Mesothelial cell of epicardium (in vitro differentiated cells): ENCODE results near the gene MAGIX. TPM values are rescaled to one million over a fixed set of nuclear protein-coding genes. Genes with fewer than 3 reads are reported as not detected.

ENCODE experiments used
- DNase-seq, 2 experiments: peaks; one replicate each; pipeline ENCODE4 v3.0.0; 2021; ENCODE audit warnings: low spot score in 2 of 2; ENCODE audit not compliant: unreplicated experiment in 2 of 2
- H3K27ac Mint-ChIP-seq: 2 replicates; pipeline ENCODE4 v1.8.0; 2021; ENCODE audit warnings: mixed read lengths
- H3K27me3 Mint-ChIP-seq: 2 replicates; pipeline ENCODE4 v1.8.0; 2021; ENCODE audit warnings: low read depth, mixed read lengths
- H3K36me3 Mint-ChIP-seq: 2 replicates; pipeline ENCODE4 v1.8.0; 2021; ENCODE audit warnings: mixed read lengths
- H3K4me1 Mint-ChIP-seq: 2 replicates; pipeline ENCODE4 v1.8.0; 2021; ENCODE audit warnings: mixed read lengths
- H3K4me3 Mint-ChIP-seq: 2 replicates; pipeline ENCODE4 v1.8.0; 2021; ENCODE audit warnings: mild to moderate bottlenecking, moderate library complexity, mixed read lengths
- H3K9me3 Mint-ChIP-seq: 2 replicates; pipeline ENCODE4 v1.8.0; 2021; ENCODE audit warnings: mixed read lengths
- total RNA-seq: library from RNA; stranded (reverse); gene quantifications from 3 replicates; pipeline ENCODE4 v1.2.1, GENCODE V29; 2021
- TF ChIP-seq, protein P1 (sequence below): fragments of 200-600 bp; sonication (generic); IDR thresholded peaks from one replicate; pipeline ENCODE4 v1.5.0; 2021; ENCODE audit warnings: antibody characterized with exemption; ENCODE audit not compliant: unreplicated experiment

The MAGIX gene
- total RNA-seq, 1 donor from 2014 or later, result 6.3 TPM

- peaks cover 11% of the 10 kb centered on the region for H3K9me3 Mint-ChIP-seq
- no peak for DNase-seq
- H3K4me3 Mint-ChIP-seq, result no peak overlapping the region
- TF ChIP-seq, protein P1, sequence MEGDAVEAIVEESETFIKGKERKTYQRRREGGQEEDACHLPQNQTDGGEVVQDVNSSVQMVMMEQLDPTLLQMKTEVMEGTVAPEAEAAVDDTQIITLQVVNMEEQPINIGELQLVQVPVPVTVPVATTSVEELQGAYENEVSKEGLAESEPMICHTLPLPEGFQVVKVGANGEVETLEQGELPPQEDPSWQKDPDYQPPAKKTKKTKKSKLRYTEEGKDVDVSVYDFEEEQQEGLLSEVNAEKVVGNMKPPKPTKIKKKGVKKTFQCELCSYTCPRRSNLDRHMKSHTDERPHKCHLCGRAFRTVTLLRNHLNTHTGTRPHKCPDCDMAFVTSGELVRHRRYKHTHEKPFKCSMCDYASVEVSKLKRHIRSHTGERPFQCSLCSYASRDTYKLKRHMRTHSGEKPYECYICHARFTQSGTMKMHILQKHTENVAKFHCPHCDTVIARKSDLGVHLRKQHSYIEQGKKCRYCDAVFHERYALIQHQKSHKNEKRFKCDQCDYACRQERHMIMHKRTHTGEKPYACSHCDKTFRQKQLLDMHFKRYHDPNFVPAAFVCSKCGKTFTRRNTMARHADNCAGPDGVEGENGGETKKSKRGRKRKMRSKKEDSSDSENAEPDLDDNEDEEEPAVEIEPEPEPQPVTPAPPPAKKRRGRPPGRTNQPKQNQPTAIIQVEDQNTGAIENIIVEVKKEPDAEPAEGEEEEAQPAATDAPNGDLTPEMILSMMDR, result no peak
- H3K36me3 Mint-ChIP-seq, result no peaks in the 10 kb centered on the region
- peaks cover 12% of the 10 kb centered on the region for H3K27me3 Mint-ChIP-seq
- no peak overlapping the region for H3K27ac Mint-ChIP-seq
- H3K4me1 Mint-ChIP-seq, result peaks cover 5% of the 10 kb centered on the region
Observed at GRCh38 chrX:49203536-49203935, 41.0 kb downstream of the MAGIX start.

DNA sequence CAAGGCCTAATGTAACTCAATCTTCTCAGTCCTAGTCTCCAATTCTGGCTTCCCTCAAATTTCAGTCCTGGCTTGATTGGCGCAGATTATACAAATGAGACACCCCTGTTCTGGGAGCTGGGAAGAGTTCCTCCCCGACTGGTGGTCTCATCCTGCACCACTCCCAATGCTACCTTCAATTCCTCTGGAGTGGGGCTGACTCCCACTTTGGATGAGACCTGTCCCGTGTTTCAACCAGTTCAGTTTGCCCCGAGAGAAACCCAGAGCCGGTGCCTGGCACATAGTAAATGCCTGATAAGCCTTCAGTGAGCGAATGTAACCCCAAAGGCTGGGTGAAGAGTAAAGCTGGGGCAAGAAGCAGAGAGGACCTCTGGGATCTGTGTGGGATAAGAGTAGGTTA lies 41.5 kb downstream of the MAGIX start:
- no peak for DNase-seq
- H3K4me3 Mint-ChIP-seq, result no peak overlapping the region
- H3K9me3 Mint-ChIP-seq, result peaks cover 11% of the 10 kb centered on the region
- TF ChIP-seq, protein P1, result no peak
- peaks cover 5% of the 10 kb centered on the region for H3K4me1 Mint-ChIP-seq
- H3K27ac Mint-ChIP-seq, result no peak overlapping the region
- no peaks in the 10 kb centered on the region for H3K36me3 Mint-ChIP-seq
- peaks cover 7% of the 10 kb centered on the region for H3K27me3 Mint-ChIP-seq

DNA sequence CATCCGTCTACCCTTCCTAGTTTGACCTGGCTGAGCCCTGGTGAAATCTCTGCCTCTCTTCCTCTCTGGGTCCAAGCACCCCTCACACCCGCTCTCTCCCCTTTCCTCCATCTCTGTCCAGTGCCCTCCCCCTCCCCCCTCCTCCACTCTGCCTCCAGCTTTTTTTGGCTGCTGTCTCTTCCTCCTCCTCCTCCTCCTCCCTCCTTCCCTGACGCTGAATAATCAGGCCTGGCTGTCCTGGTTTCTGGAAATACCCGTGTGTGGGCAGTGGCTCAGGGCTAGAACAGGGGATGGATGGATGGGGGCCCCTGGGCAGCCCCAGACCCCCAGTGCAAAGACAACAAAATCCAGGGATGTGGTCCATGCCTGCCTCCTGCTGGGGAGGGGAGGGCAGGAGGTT lies 42.2 kb downstream of the MAGIX start:
- peaks cover 3% of the 10 kb centered on the region for H3K27me3 Mint-ChIP-seq
- H3K36me3 Mint-ChIP-seq, result no peaks in the 10 kb centered on the region
- TF ChIP-seq, protein P1, result no peak
- DNase-seq, result no peak
- no peak overlapping the region for H3K27ac Mint-ChIP-seq
- peaks cover 11% of the 10 kb centered on the region for H3K9me3 Mint-ChIP-seq
- H3K4me3 Mint-ChIP-seq, result no peak overlapping the region
- H3K4me1 Mint-ChIP-seq, result peaks cover 5% of the 10 kb centered on the region

GRCh38 chrX:49205443-49205842 lies 42.9 kb downstream of the MAGIX start:
- Mint-ChIP-seq H3K4me3 (no peak overlapping the region), H3K27me3 (peaks cover 5% of the 10 kb centered on the region), H3K27ac (no peak overlapping the region), H3K9me3 (peaks cover 11% of the 10 kb centered on the region), H3K36me3 (no peaks in the 10 kb centered on the region), H3K4me1 (peaks cover 3% of the 10 kb centered on the region)
- DNase-seq, result no peak
- TF ChIP-seq, protein P1, result no peak

- H3K9me3 Mint-ChIP-seq, result peaks cover 11% of the 10 kb centered on the region
Observed at GRCh38 chrX:49206543-49206942, 44.0 kb downstream of the MAGIX start.

DNA sequence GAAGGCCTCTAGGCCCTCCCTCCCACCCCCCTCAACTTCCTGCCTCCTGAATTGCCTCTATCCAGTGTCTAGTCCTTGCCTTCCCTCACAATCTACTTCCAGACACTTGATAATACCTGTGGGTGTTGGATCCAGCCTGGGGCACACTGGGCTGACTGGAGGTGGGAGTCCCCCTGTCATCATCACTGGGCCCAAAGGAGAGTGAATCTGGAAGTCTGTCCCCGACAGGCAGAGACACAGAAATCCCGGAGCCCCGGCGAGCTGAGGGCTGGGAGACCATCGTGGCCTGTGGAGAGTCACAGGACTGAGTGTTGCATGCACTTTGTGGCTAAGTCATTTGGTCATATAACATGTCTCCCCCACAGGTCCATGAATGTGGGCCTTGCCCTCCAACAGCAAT lies 45.8 kb downstream of the MAGIX start:
- no peaks in the 10 kb centered on the region for H3K4me1 Mint-ChIP-seq
- no peak for DNase-seq
- no peak overlapping the region for H3K4me3 Mint-ChIP-seq
- H3K27ac Mint-ChIP-seq, result no peak overlapping the region
- H3K27me3 Mint-ChIP-seq, result peaks cover 13% of the 10 kb centered on the region
- no peaks in the 10 kb centered on the region for H3K36me3 Mint-ChIP-seq
- TF ChIP-seq, protein P1, result no peak
- peaks cover 19% of the 10 kb centered on the region for H3K9me3 Mint-ChIP-seq

More at GRCh38 chrX:49206543-49206942, 44.0 kb downstream of the MAGIX start:
- Mint-ChIP-seq H3K4me3 (no peak overlapping the region), H3K27ac (no peak overlapping the region), H3K27me3 (peaks cover 8% of the 10 kb centered on the region), H3K4me1 (no peaks in the 10 kb centered on the region), H3K36me3 (no peaks in the 10 kb centered on the region)
- no peak for DNase-seq
- TF ChIP-seq, protein P1, result no peak
